K562 (cell line): ENCODE data around the gene NELFE. TPM values are rescaled to one million over a fixed set of nuclear protein-coding genes. Genes with fewer than 3 reads are reported as not detected.

Source experiments
- CHCHD3 ChIP-seq: fragments of 250-450 bp; sonication (Bioruptor Pico); IDR thresholded peaks from 2 replicates; pipeline ENCODE4 v2.1.2; 2022; ENCODE audit warnings: mild to moderate bottlenecking
- ETS2 ChIP-seq: IDR thresholded peaks from 2 replicates; pipeline ENCODE4 v1.6.1; 2016; ENCODE audit warnings: borderline replicate concordance, missing genetic modification characterization, mild to moderate bottlenecking, moderate library complexity, missing compliant biosample characterization; ENCODE audit not compliant: poor library complexity, severe bottlenecking
- HEY1 ChIP-seq: fragments of 250-450 bp; sonication (Bioruptor Pico); IDR thresholded peaks from 2 replicates; pipeline ENCODE4 v1.5.0; 2020; ENCODE audit warnings: mild to moderate bottlenecking, moderate library complexity, borderline replicate concordance
- ILF3 ChIP-seq: fragments of 450-650 bp; IDR thresholded peaks from 2 replicates; pipeline ENCODE4 v1.6.1; 2018; ENCODE audit warnings: antibody characterized with exemption, mild to moderate bottlenecking, moderate library complexity, borderline replicate concordance
- JUNB ChIP-seq: fragments of 450-650 bp; formaldehyde crosslinking; conservative IDR thresholded peaks from 2 replicates; pipeline ENCODE4 v1.4.0; 2020; ENCODE audit warnings: mild to moderate bottlenecking
- KLF16 ChIP-seq: IDR thresholded peaks from 2 replicates; pipeline ENCODE4 v1.6.1; 2016; ENCODE audit warnings: antibody characterized with exemption
- MCM5 ChIP-seq: fragments of 450-650 bp; IDR thresholded peaks from 2 replicates; pipeline ENCODE4 v1.6.1; 2016; ENCODE audit warnings: low read depth
- PKNOX1 ChIP-seq: fragments of 450-650 bp; IDR thresholded peaks from 2 replicates; pipeline ENCODE4 v1.6.1; 2016
- PPARD ChIP-seq: fragments of 250-450 bp; sonication (Bioruptor Pico); IDR thresholded peaks from 2 replicates; pipeline ENCODE4 v1.8.0; 2022; ENCODE audit warnings: inconsistent platforms, mild to moderate bottlenecking, moderate library complexity
- RB1 ChIP-seq: fragments of 450-650 bp; IDR thresholded peaks from 2 replicates; pipeline ENCODE4 v1.6.1; 2017; ENCODE audit warnings: low read depth, mild to moderate bottlenecking
- SAP30 ChIP-seq: fragments of 200-600 bp; sonication (generic); IDR thresholded peaks from 2 replicates; pipeline ENCODE4 v1.6.1; 2012; ENCODE audit warnings: borderline replicate concordance, low read depth, mild to moderate bottlenecking, moderate library complexity, low read length, control low read depth, inconsistent platforms; ENCODE audit not compliant: insufficient read depth, poor library complexity, severe bottlenecking
- ZNF143 ChIP-seq: sonication (generic); formaldehyde crosslinking; IDR thresholded peaks from 2 replicates; pipeline ENCODE4 v1.9.0; 2022; ENCODE audit warnings: mild to moderate bottlenecking, missing genetic modification reagents
- ZNF253 ChIP-seq: fragments of 250-450 bp; sonication (Bioruptor Pico); conservative IDR thresholded peaks from 2 replicates; pipeline ENCODE4 v1.6.1; 2021; ENCODE audit warnings: mild to moderate bottlenecking
- ZSCAN32 ChIP-seq: fragments of 450-650 bp; formaldehyde crosslinking; IDR thresholded peaks from 2 replicates; pipeline ENCODE4 v1.4.0; 2020; ENCODE audit warnings: mild to moderate bottlenecking, moderate library complexity
- polyA plus RNA-seq, 8 experiments: library from polyadenylated mRNA; depleted of rRNA in 4 of 8; stranded (reverse) in 5 of 8; unstranded in 3 of 8; fragments of >200 nt; fragmentation: Nextera tagmentation in 2 of 8; fragmentation: Illumina TruSeq in 1 of 8; extraction: Ambion mirVana in 2 of 8; extraction: Trizol in 1 of 8; gene quantifications; 2 replicates each; pipeline versions ENCODE4 v1.2.1 to v1.2.3, GENCODE V29; 2011 to 2014; ENCODE audit warnings: inconsistent platforms in 1 of 8, missing spikeins in 1 of 8
- total RNA-seq, 7 experiments: library from RNA; depleted of rRNA in 6 of 7; stranded (reverse); fragments of >200 nt in 6 of 7; fragmentation: Illumina TruSeq in 2 of 7; extraction: Trizol in 2 of 7; gene quantifications; 2 replicates each; pipeline versions ENCODE4 v1.2.1 to v1.2.3, GENCODE V29; 2011 to 2021; ENCODE audit warnings: low replicate concordance in 1 of 7
- TF ChIP-seq, protein P1 (sequence below): fragments of 250-450 bp; sonication (Bioruptor Pico); IDR thresholded peaks from 2 replicates; pipeline ENCODE4 v1.8.0; 2022; ENCODE audit warnings: inconsistent platforms, mild to moderate bottlenecking, moderate library complexity, borderline replicate concordance

NELFE gene
- total and polyA plus RNA-seq, 9 of the 15 experiments (the other 6 are each of a cell fraction or from before 2014, with no cell fraction given): 15.2 to 157 (median 91.5) TPM

- TF ChIP-seq ZNF143 (CRISPR knock-in tag) (0 out of 2 replicates have a peak, but pooled peaks have one; percentile 12), PKNOX1 (peak; percentile 54), PPARD (CRISPR knock-in tag) (no peak), KLF16 (no peak), JUNB (CRISPR knock-in tag) (no peak), CHCHD3 (CRISPR knock-in tag) (no peak), ZSCAN32 (peak; percentile 55; the same call in 1 of the 2 replicates), MCM5 (no peak), HEY1 (no peak), SAP30 (peak; percentile 73), RB1 (no peak; the same call in 1 of the 2 replicates), ILF3 (no peak), ETS2 (tag) (no peak), ZNF253 (no peak)
- TF ChIP-seq, protein P1, sequence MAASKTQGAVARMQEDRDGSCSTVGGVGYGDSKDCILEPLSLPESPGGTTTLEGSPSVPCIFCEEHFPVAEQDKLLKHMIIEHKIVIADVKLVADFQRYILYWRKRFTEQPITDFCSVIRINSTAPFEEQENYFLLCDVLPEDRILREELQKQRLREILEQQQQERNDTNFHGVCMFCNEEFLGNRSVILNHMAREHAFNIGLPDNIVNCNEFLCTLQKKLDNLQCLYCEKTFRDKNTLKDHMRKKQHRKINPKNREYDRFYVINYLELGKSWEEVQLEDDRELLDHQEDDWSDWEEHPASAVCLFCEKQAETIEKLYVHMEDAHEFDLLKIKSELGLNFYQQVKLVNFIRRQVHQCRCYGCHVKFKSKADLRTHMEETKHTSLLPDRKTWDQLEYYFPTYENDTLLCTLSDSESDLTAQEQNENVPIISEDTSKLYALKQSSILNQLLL (CRISPR knock-in tag): no peak
Measured at GRCh38 chr6:31972709-31973350, 14.1 kb upstream of the NELFE start (continued).
